ENCODE data around the gene CERS4. TPM values are rescaled to one million over a fixed set of nuclear protein-coding genes. Genes with fewer than 3 reads are reported as not detected.
A peak's percentile ranks its signal among the peaks of the same experiment; 100 is the strongest.
"Not testable (repeated sequence)": the region's sequence is repeated elsewhere in the genome, so short reads cannot be mapped to it uniquely, and the experiment has no call there.

CERS4 gene
- total RNA-seq, 1 experiment from 2014 or later, result not detected

- no peak for DNase-seq (ENCODE audit: low spot score)
These were observed 32.5 kb downstream of the CERS4 start for GRCh38 chr19:8241646-8242045.

GRCh38 chr19:8242211-8242821 is 33.1 kb downstream of the CERS4 start:
- DNase-seq (ENCODE audit: low spot score), result no peak

DNA sequence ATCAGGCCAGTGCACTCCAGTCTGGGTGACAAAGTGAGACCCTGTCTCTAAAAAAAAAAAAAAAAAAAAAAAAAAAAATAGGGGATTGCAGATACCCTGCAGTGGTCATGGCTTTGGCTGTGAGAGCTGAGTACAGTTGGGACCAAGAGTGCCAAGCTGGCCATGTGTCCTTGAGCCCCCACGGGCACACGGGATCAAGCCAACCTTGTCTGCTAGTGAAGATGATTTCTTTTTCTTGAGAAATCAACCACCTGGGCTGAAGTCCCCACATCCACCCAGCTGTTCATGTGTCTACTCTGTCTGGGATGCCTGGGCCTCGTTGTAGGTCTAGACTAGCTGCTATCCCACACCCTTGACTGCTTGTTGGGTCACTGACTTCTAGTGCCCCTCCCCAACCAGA is 34.0 kb downstream of the CERS4 start:
- no peak for DNase-seq (ENCODE audit: low spot score)

- no peak for DNase-seq (ENCODE audit: low spot score)
These were observed 35.3 kb downstream of the CERS4 start for GRCh38 chr19:8244442-8244841.

DNA sequence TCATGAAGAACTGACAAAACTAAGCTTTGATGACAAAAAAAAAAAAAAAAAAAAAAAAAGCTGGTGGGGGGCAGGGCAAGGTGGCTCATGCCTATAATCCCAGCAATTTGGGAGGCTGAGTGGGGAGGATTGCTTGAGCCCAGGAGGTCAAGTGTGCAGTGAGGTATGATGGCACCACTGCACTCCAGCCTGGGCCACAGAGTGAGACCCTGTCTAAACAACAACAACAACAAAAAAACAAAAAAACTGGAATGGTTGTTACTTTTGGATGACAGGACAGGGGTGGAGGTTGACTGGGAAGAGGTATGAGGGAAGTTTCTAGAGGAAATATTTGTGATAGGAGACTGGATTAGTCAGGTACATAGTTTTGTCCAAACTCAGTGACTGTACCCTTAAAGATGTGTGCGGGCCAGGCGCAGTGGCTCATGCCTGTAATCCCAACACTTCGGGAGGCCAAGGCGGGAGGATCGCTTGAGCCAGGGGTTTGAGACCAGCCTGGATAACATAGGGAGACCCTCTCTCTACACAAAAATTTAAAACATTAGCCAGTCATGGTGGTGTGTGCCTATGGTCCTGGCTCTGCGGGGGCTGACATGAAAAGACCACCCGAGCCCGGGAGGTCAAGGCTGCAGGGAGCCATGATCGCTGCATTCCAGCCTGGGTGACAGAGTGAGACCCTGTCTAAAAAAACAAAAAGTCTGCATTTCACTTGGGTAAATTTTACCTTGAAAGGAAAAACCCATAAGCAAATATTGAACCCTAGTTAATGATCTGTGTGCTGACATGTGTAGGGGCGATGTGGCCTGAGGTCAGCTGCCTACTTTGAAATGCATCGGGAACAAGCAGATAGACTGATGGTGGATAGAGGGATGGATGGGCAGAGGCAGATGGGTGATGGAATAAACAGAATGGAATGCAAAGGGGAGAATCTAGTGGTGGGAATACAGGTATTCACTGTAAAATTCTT is 37.0 kb downstream of the CERS4 start:
- DNase-seq (ENCODE audit: low spot score), result no peak

GRCh38 chr19:8247129-8247890 is 38.1 kb downstream of the CERS4 start:
- not testable (repeated sequence) for DNase-seq (ENCODE audit: low spot score)

GRCh38 chr19:8248348-8249328 is 39.5 kb downstream of the CERS4 start:
- DNase-seq (ENCODE audit: low spot score), result no peak

- DNase-seq (ENCODE audit: low spot score), result no peak
These were observed 41.4 kb downstream of the CERS4 start for GRCh38 chr19:8250596-8250995.

DNA sequence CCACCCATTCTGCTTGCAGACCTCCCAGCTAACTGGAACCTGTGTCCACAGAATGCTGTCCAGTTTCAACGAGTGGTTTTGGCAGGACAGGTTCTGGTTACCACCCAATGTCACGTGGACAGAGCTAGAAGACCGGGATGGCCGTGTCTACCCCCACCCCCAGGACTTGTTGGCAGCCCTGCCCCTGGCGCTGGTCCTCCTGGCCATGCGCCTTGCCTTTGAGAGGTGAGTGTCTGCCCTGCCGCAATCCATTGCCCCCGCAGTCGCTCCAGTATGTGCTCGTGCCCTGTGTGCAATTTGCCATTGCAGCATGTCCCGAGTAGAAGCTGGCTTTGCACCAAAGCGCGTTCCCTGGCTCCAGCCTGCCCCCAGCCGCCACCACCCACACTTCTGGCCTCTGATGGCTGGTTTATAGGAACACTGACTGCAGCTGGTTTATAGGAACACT is 41.9 kb downstream of the CERS4 start:
- DNase-seq (ENCODE audit: low spot score), result no peak

GRCh38 chr19:8252922-8253589 is 43.9 kb downstream of the CERS4 start:
- DNase-seq (ENCODE audit: low spot score), result peak; percentile 71

GRCh38 chr19:8253678-8254077 is 44.5 kb downstream of the CERS4 start:
- no peak for DNase-seq (ENCODE audit: low spot score)

DNA sequence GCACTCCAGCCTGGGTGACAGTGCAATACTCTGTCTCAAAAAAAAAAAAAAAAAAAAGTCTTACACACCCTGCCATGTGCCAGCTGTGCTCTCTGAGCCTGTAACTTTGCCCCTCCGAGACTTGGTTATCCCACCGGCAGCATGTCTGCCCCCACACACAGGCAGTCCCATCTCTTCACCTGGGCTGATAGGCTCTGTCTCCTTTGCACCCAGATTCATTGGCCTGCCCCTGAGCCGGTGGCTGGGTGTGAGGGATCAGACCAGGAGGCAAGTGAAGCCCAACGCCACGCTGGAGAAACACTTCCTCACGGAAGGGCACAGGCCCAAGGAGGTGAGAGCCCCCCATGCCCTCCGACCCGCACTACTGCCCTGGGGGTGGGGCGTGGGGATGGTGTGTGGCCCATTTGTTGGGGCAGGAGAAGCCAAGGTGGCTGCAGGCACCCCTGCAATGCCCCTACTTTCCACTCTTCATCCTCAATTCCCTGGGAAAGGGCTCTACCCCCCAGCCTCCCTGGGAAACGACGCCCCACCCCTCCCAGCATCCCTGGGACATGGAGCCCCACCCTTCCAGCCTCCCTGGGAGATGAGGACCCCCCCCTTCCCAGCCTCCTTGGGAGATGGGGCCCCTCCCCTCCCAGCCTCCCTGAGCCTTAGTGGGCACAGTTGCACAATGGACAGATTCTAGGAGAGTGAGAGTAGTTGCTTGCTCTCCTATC is 45.3 kb downstream of the CERS4 start:
- DNase-seq (ENCODE audit: low spot score), result no peak

- no peak for DNase-seq (ENCODE audit: low spot score)
These were observed 46.4 kb downstream of the CERS4 start for GRCh38 chr19:8255426-8256125.

DNA sequence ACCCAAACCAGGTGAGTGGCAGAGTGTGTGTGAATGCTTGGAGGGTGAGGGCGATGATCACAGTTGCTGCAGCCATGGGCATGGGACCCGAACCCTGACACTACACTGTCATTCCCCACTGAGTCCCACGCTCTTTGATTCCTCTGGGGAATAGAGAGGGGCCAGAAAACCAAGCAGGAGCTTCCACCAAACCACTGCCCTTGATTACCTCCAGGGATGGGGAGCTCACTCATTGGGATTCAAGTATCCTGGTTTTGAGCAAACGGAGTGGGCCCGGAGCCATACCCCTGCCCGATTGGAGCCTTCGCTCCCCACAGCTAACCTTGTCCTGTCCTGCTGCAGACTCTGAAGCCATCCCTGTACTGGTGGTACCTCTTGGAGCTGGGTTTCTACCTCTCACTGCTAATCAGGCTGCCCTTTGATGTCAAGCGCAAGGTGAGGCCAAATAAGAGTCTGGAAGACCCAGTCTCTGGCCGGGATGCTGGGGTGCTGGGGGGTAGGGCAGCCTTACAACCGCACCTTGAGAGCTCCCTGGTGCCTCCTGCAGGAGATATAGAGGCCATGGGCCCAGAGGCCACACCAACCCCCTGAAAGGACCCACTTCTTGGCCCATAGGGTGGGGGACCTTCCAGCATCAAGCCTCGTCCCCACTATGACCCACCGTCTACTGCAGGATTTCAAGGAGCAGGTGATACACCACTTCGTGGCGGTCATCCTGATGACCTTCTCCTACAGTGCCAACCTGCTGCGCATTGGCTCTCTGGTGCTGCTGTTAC is 47.3 kb downstream of the CERS4 start:
- DNase-seq (ENCODE audit: low spot score), result no peak

DNA sequence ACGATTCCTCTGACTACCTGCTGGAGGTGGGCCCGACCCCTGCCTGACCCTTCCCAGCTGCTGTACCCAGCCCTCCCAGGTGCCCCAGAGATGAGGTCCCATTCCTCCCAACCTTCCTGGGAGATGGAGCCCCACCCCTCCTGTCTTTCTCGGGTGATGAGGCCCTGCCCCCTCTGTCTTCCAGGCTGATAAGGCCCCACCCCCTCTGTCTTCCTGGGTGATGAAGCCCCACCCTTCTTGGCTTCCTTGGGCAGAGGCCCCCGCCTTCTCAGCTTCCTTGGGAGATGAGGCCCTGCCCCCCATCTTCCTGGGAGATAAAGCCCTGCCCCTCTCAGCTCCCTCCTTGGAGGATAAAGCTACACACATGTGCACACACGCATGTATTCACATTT is 47.9 kb downstream of the CERS4 start:
- no peak for DNase-seq (ENCODE audit: low spot score)

DNA sequence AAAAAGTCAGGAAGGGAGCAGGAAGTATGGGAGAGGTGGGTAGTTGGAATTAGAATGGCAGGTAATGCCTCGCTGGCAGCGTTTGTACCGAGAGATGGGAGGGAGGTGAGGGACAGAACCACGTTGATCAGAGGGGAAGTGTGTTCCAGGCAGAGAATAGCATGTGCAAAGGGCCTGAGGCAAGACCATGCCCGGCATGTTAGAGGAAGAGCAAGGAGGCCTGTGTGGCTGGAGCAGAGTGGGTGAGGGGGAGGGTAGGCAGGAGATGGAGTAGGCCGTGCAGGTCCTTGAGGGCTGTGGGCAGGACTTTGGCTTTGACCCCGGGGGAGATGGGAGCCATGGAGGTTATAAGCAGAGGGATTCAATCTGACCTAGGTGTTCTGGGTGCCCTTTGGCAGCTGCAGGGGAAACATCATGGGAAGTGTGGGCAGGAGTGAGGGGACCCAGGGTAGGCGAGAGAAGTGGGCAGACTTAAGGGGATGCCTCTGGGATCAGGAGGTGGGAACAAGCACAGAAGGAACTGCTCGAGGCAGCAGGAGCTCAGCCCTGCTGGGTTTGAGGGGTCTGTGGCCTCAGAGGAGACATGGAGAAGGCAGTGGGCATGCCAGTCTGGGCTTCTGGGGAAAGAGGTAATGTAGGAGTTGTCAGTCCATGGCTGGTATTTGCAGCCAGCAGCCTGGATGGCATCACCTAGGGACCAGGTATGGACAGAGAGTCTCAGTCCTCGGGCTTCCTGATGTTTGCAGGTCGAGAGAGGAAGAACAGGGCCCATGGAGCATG is 50.2 kb downstream of the CERS4 start:
- no peak for DNase-seq (ENCODE audit: low spot score)

DNA sequence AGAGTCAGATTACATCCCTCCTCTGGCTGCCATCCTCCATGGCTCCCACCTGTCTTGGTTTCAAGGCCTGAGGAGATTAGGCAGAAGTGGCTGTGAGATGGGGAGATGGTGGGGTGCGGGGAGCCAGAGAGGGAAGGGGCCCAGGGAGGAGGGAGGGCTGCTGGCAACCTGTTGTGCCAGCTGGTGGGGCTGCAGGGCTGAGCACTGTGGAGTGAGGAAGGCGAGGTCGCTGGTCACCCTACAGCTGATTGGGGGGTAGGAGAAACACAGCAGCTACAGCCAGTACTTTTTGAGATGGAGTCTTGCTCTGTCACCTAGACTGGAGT is 50.7 kb downstream of the CERS4 start:
- no peak for DNase-seq (ENCODE audit: low spot score)

DNA sequence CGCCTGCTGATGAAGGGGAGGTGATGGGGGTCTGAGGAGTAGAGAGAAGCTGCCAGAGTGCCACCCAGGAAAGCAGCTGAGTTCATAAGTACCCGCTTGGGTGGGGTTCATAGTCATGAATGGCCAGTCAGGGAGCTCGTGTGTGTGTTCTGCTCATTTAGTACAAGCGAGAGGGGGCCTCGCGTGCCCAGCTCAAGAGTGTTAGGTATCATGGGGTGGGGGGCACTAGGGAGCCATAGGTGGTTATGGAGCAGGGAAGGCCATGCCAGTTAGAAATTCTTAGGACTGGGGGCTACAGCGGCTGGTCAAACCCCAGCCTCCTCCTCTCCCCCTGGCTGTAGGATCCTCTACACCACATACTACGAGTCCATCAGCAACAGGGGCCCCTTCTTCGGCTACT is 52.2 kb downstream of the CERS4 start:
- no peak for DNase-seq (ENCODE audit: low spot score)

Measured in HT-29 (cell line).